ENCODE results near the gene THSD4. TPM values are rescaled to one million over a fixed set of nuclear protein-coding genes. Genes with fewer than 3 reads are reported as not detected.
"Not testable (repeated sequence)": the region's sequence is repeated elsewhere in the genome, so short reads cannot be mapped to it uniquely, and the experiment has no call there.

The THSD4 gene
- total RNA-seq, 3 donors from 2014 or later, result 18.3 to 46.2 (median 27.1) TPM

- peaks cover 17% of the 10 kb centered on the region for H3K4me1 ChIP-seq (ENCODE audit: low read depth)
- TF ChIP-seq, protein P1, sequence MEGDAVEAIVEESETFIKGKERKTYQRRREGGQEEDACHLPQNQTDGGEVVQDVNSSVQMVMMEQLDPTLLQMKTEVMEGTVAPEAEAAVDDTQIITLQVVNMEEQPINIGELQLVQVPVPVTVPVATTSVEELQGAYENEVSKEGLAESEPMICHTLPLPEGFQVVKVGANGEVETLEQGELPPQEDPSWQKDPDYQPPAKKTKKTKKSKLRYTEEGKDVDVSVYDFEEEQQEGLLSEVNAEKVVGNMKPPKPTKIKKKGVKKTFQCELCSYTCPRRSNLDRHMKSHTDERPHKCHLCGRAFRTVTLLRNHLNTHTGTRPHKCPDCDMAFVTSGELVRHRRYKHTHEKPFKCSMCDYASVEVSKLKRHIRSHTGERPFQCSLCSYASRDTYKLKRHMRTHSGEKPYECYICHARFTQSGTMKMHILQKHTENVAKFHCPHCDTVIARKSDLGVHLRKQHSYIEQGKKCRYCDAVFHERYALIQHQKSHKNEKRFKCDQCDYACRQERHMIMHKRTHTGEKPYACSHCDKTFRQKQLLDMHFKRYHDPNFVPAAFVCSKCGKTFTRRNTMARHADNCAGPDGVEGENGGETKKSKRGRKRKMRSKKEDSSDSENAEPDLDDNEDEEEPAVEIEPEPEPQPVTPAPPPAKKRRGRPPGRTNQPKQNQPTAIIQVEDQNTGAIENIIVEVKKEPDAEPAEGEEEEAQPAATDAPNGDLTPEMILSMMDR (IDR thresholded peaks at IDR 0.05), result no peak
- no peaks in the 10 kb centered on the region for H3K9me3 ChIP-seq
- intact Hi-C loops (cut with DNase I, micrococcal nuclease), result no loop called here
- H3K4me3 ChIP-seq, result no peak overlapping the region
- ATAC-seq (no peak), DNase-seq (no peak)
- H3K36me3 ChIP-seq (ENCODE audit: low read depth), result no peaks in the 10 kb centered on the region
Observed at GRCh38 chr15:71120428-71120944, 5.2 kb downstream of the THSD4 start.

DNA sequence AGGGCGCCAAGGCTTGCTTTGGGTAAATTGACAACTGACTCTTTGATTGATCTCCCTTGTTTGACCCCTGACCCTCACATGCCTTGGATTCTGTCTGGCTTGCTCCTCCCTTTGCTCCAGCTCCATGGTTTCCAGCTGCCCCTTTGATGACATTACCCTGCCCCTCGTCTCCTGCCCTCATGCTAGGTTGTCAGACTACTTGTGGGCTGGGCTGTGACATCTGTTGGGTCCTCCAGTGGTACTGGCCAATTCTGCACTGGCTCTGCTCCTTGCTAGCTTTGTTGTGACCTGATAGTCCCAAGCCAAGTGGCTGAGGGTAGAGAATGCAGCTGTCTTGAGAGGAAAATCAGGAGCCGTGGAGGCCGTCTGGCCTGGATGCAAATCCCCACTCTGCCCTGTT lies 6.2 kb downstream of the THSD4 start:
- peaks cover 14% of the 10 kb centered on the region for H3K4me1 ChIP-seq (ENCODE audit: low read depth)
- H3K36me3 ChIP-seq (ENCODE audit: low read depth), result no peaks in the 10 kb centered on the region
- ATAC-seq, result no peak
- H3K9me3 ChIP-seq, result no peaks in the 10 kb centered on the region
- intact Hi-C loops (cut with DNase I, micrococcal nuclease), result no loop called here
- H3K4me3 ChIP-seq, result no peak overlapping the region
- TF ChIP-seq, protein P1 (IDR thresholded peaks at IDR 0.05), result no peak
- no peak for DNase-seq

DNA sequence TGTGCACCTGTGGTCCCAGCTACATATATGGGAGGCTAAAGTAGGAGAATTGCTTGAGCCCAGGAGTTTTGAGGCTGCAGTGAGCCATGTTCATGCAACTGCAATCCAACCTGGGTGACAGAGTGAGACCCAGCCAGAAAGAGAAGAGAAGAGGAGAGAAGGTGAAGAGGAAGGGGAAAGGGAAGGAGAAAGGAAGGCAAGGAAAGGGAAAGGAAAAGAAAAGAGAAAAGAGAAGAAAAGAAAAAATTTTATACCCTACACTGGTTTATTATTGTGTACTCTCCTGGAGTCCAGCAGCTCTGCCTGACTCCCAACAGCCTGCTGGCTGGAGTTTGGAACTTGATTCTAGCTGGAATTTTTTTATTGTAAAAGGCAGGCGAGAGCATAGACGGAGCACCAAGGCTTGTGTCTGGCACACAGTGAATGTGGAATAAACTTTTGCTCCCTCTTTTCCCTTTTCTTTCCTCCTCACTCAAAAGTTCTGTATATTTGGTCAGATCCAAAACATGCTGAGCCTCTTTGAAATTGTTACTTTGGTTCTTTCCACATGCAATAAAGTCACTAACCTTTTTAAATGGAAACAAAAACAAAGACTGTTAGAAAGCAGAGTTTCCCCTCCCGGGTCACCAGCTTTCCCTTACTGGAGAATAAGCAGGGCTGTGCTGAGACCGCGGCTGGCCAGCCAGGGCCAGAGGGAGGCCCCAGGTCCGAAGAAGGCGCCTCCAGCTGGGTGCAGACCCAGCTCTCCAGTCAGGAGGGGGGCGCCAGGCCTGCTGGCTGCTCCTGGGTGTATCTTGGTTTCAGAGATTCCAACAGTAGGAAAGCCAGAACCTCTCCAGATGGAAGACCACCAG lies 9.9 kb downstream of the THSD4 start:
- TF ChIP-seq, protein P1 (IDR thresholded peaks at IDR 0.05), result no peak
- intact Hi-C loops (cut with DNase I, micrococcal nuclease), result no loop called here
- peaks cover 7% of the 10 kb centered on the region for H3K4me1 ChIP-seq (ENCODE audit: low read depth)
- ATAC-seq (peak; percentile 68), DNase-seq (peak in 1 of 3 donors; percentile 35)
- H3K36me3 ChIP-seq (ENCODE audit: low read depth), result no peaks in the 10 kb centered on the region
- no peaks in the 10 kb centered on the region for H3K9me3 ChIP-seq
- H3K4me3 ChIP-seq, result no peak overlapping the region

- no peaks in the 10 kb centered on the region for H3K36me3 ChIP-seq (ENCODE audit: low read depth)
- no peak overlapping the region for H3K4me3 ChIP-seq
- intact Hi-C loops (cut with DNase I, micrococcal nuclease), result no loop called here
- ATAC-seq, result peak; percentile 40
- H3K9me3 ChIP-seq, result no peaks in the 10 kb centered on the region
- peaks cover 7% of the 10 kb centered on the region for H3K4me1 ChIP-seq (ENCODE audit: low read depth)
- TF ChIP-seq, protein P1 (IDR thresholded peaks at IDR 0.05), result no peak
- DNase-seq, result no peak
Observed at GRCh38 chr15:71125831-71126450, 10.7 kb downstream of the THSD4 start.

DNA sequence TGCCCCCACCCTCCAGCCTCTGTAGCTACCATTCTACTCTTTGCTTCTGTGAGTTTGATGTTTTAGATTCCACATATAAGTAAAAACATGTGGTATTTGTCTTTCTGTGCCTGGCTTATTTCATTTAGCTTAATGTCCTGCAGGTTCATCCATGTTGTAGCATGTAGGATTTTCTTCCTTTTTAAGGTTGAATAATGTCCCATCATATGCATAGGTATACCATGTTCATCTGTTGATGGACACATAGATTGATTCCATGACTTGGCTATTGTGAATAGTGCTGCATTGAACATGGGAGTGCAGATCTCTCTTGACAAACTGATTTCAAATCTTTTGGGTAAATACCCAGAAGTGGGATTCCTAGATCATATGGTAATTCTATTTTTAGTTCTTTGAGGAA lies 11.8 kb downstream of the THSD4 start:
- Histone ChIP-seq H3K9me3 (no peaks in the 10 kb centered on the region), H3K4me3 (no peak overlapping the region), H3K4me1 (ENCODE audit: low read depth) (peaks cover 7% of the 10 kb centered on the region), H3K36me3 (ENCODE audit: low read depth) (no peaks in the 10 kb centered on the region)
- ATAC-seq, result no peak
- TF ChIP-seq, protein P1 (IDR thresholded peaks at IDR 0.05), result no peak
- intact Hi-C loops (cut with DNase I, micrococcal nuclease), result no loop called here
- DNase-seq, result no peak

DNA sequence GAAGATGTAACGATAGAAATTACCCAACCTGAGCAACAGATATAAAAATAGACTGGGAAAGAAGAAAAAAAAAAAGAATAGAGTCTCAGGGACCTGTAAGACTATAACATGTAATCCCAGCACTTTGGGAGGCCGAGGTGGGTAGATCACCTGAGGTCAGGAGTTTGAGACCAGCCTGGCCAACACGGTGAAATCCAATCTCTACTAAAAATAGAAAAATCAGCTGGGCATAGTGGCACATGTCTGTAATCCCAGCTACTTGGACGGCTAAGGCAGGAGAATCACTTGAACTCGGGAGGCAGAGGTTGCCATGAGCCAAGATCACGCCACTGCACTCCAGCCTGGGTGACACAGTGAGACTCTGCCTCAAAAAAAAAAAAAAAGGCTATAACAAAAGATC lies 12.9 kb downstream of the THSD4 start:
- H3K9me3 ChIP-seq; DNase-seq; H3K4me1 ChIP-seq (ENCODE audit: low read depth); H3K4me3 ChIP-seq; ATAC-seq; H3K36me3 ChIP-seq (ENCODE audit: low read depth); intact Hi-C loops (cut with DNase I, micrococcal nuclease): not testable (repeated sequence)

Measured in mucosa of descending colon (tissue), 3 donors.